ENCODE data around the gene ATP6V1C2. TPM values are rescaled to one million over a fixed set of nuclear protein-coding genes. Genes with fewer than 3 reads are reported as not detected.

ATP6V1C2 gene
- total and polyA plus RNA-seq, 2 donors (not counting 1 experiment from before 2014, with no cell fraction given), result under 0.01 TPM; not detected in 1

- peaks cover 17% of the 10 kb centered on the region for H3K36me3 ChIP-seq (ENCODE audit: control insufficient read depth, insufficient read depth, low read length)
- no peak overlapping the region for H3K4me2 ChIP-seq (ENCODE audit: extremely low read depth, insufficient read depth, low read length)
- no peaks in the 10 kb centered on the region for H4K20me1 ChIP-seq (ENCODE audit: control insufficient read depth, extremely low read depth, insufficient read depth, low read length)
- H3K4me3 ChIP-seq (replicated peaks in 1 of 4; ENCODE audit: control extremely low read depth in 1 of 4, insufficient read depth in 1 of 4, low read depth in 3 of 4, low read length in 4 of 4), result no peak overlapping the region
- H3K4me1 ChIP-seq (ENCODE audit: control insufficient read depth, extremely low read depth, insufficient read depth, low read length), result no peaks in the 10 kb centered on the region
- no peak for DNase-seq (ENCODE audit: low read depth in 2 of 2)
- no peak overlapping the region for H3K27ac ChIP-seq (ENCODE audit: insufficient read depth, low read length)
- H2AFZ ChIP-seq (ENCODE audit: low read length), result no peak overlapping the region
- peaks cover 6% of the 10 kb centered on the region for H3K79me2 ChIP-seq (ENCODE audit: control insufficient read depth, insufficient read depth, low read length)
- H3K9me3 ChIP-seq (ENCODE audit: control insufficient read depth, insufficient read depth, low read depth, low read length), result no peaks in the 10 kb centered on the region
- TF ChIP-seq EZH2 (IDR thresholded peaks at IDR 0.05; ENCODE audit: low read length, missing control alignments), result no peak
- TF ChIP-seq CTCF (conservative IDR thresholded peaks at IDR 0.05 in 1 of 2, IDR thresholded peaks at IDR 0.05 in 1 of 2; ENCODE audit: low read depth in 1 of 2, low read length in 2 of 2), result no peak
- no peaks in the 10 kb centered on the region for H3K27me3 ChIP-seq (ENCODE audit: control insufficient read depth, insufficient read depth, low read length)
- no peak overlapping the region for H3K9ac ChIP-seq (ENCODE audit: insufficient read depth, low read length)
Measured at GRCh38 chr2:10792660-10793400, 71.4 kb downstream of the ATP6V1C2 start.

- Histone ChIP-seq H3K27ac (ENCODE audit: insufficient read depth, low read length) (no peak overlapping the region), H3K9ac (ENCODE audit: insufficient read depth, low read length) (no peak overlapping the region), H3K79me2 (ENCODE audit: control insufficient read depth, insufficient read depth, low read length) (peaks cover 9% of the 10 kb centered on the region), H4K20me1 (ENCODE audit: control insufficient read depth, extremely low read depth, insufficient read depth, low read length) (no peaks in the 10 kb centered on the region), H2AFZ (ENCODE audit: low read length) (no peak overlapping the region), H3K9me3 (ENCODE audit: control insufficient read depth, insufficient read depth, low read depth, low read length) (no peaks in the 10 kb centered on the region), H3K4me3 (replicated peaks in 1 of 4; ENCODE audit: control extremely low read depth in 1 of 4, insufficient read depth in 1 of 4, low read depth in 3 of 4, low read length in 4 of 4) (no peak overlapping the region), H3K4me1 (ENCODE audit: control insufficient read depth, extremely low read depth, insufficient read depth, low read length) (no peaks in the 10 kb centered on the region), H3K36me3 (ENCODE audit: control insufficient read depth, insufficient read depth, low read length) (peaks cover 15% of the 10 kb centered on the region), H3K4me2 (ENCODE audit: extremely low read depth, insufficient read depth, low read length) (no peak overlapping the region), H3K27me3 (ENCODE audit: control insufficient read depth, insufficient read depth, low read length) (no peaks in the 10 kb centered on the region)
- TF ChIP-seq EZH2 (IDR thresholded peaks at IDR 0.05; ENCODE audit: low read length, missing control alignments), result no peak
- TF ChIP-seq CTCF (conservative IDR thresholded peaks at IDR 0.05 in 1 of 2, IDR thresholded peaks at IDR 0.05 in 1 of 2; ENCODE audit: low read depth in 1 of 2, low read length in 2 of 2), result no peak
- DNase-seq (ENCODE audit: low read depth in 2 of 2), result no peak
Measured at GRCh38 chr2:10793816-10794215, 72.4 kb downstream of the ATP6V1C2 start.

DNA sequence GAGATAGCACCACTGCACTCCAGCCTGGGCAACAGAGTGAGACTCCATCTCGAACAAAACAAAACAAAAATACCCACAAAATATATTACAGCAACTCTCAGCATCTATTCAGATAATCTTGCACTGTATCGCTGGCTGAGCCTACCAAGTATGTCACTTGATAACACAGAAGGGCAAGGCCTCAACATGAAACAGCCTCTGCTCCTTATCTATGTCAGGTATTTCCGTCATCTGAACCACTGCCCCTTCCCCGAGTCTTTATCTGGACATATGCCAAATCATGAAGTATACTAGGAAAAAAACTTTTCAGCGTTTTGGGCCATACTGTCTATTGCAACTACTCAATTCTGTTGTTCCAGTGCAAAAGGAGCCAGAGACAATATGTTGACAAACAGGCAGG, 73.4 kb downstream of the ATP6V1C2 start:
- Histone ChIP-seq H3K4me2 (ENCODE audit: extremely low read depth, insufficient read depth, low read length) (no peak overlapping the region), H3K27ac (ENCODE audit: insufficient read depth, low read length) (no peak overlapping the region), H3K79me2 (ENCODE audit: control insufficient read depth, insufficient read depth, low read length) (peaks cover 16% of the 10 kb centered on the region), H2AFZ (ENCODE audit: low read length) (no peak overlapping the region), H3K9me3 (ENCODE audit: control insufficient read depth, insufficient read depth, low read depth, low read length) (no peaks in the 10 kb centered on the region), H4K20me1 (ENCODE audit: control insufficient read depth, extremely low read depth, insufficient read depth, low read length) (no peaks in the 10 kb centered on the region), H3K9ac (ENCODE audit: insufficient read depth, low read length) (no peak overlapping the region), H3K4me3 (replicated peaks in 1 of 4; ENCODE audit: control extremely low read depth in 1 of 4, insufficient read depth in 1 of 4, low read depth in 3 of 4, low read length in 4 of 4) (no peak overlapping the region), H3K36me3 (ENCODE audit: control insufficient read depth, insufficient read depth, low read length) (peaks cover 13% of the 10 kb centered on the region), H3K4me1 (ENCODE audit: control insufficient read depth, extremely low read depth, insufficient read depth, low read length) (no peaks in the 10 kb centered on the region), H3K27me3 (ENCODE audit: control insufficient read depth, insufficient read depth, low read length) (no peaks in the 10 kb centered on the region)
- no peak for DNase-seq (ENCODE audit: low read depth in 2 of 2)
- TF ChIP-seq CTCF (conservative IDR thresholded peaks at IDR 0.05 in 1 of 2, IDR thresholded peaks at IDR 0.05 in 1 of 2; ENCODE audit: low read depth in 1 of 2, low read length in 2 of 2) (no peak), EZH2 (IDR thresholded peaks at IDR 0.05; ENCODE audit: low read length, missing control alignments) (no peak)
